ENCODE data around the gene RBM47.

DNA sequence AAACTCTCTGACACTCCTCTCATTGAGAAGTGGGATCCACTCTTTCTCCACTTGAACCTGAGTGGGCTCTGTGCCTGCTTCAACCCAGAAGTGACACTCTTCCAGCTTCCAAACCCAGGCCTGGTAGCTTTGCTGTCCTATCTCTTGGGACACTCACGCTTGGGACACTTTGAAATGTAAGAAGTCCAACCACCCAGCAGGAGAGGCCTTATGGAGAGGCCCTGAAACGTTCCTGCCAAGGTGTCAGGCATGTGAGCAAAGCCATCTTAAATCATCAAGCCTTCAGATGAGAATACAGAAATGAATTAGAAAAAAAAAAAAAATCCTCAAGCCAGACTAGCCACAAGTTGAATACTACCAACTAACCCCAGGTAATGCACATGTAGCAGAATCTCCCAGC lies 30.2 kb downstream of the RBM47 start:
- TF ChIP-seq SP1 (CRISPR knock-in tag; IDR thresholded peaks at IDR 0.05) (no peak), SPI1 (IDR thresholded peaks at IDR 0.05; ENCODE audit: borderline replicate concordance, low read depth, low read length) (no peak), ZNF23 (CRISPR knock-in tag; IDR thresholded peaks at IDR 0.05) (no peak), RAD21 (CRISPR knock-in tag; conservative IDR thresholded peaks at IDR 0.05 in 1 of 2, IDR thresholded peaks at IDR 0.05 in 1 of 2) (no peak), FOXP1 (CRISPR knock-in tag; IDR thresholded peaks at IDR 0.05) (no peak), PRPF4 (IDR thresholded peaks at IDR 0.05; ENCODE audit: insufficient read depth, low read depth, low read length, poor library complexity, severe bottlenecking) (no peak), ZNF778 (CRISPR knock-in tag; IDR thresholded peaks at IDR 0.05) (no peak), CBFA2T2 (conservative IDR thresholded peaks at IDR 0.05) (no peak), BDP1 (IDR thresholded peaks at IDR 0.05; ENCODE audit: insufficient read depth, insufficient read length) (no peak), EZH2 (IDR thresholded peaks at IDR 0.05; ENCODE audit: borderline replicate concordance, low read depth, low read length) (no peak), TARDBP (IDR thresholded peaks at IDR 0.05) (no peak)
- TF ChIP-seq, protein P1, sequence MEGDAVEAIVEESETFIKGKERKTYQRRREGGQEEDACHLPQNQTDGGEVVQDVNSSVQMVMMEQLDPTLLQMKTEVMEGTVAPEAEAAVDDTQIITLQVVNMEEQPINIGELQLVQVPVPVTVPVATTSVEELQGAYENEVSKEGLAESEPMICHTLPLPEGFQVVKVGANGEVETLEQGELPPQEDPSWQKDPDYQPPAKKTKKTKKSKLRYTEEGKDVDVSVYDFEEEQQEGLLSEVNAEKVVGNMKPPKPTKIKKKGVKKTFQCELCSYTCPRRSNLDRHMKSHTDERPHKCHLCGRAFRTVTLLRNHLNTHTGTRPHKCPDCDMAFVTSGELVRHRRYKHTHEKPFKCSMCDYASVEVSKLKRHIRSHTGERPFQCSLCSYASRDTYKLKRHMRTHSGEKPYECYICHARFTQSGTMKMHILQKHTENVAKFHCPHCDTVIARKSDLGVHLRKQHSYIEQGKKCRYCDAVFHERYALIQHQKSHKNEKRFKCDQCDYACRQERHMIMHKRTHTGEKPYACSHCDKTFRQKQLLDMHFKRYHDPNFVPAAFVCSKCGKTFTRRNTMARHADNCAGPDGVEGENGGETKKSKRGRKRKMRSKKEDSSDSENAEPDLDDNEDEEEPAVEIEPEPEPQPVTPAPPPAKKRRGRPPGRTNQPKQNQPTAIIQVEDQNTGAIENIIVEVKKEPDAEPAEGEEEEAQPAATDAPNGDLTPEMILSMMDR (IDR thresholded peaks at IDR 0.05 in 2 of 3, conservative IDR thresholded peaks at IDR 0.05 in 1 of 3; ENCODE audit: insufficient read depth in 2 of 3, low read depth in 1 of 3, low read length in 3 of 3) = no peak
- TF ChIP-seq, protein P2, sequence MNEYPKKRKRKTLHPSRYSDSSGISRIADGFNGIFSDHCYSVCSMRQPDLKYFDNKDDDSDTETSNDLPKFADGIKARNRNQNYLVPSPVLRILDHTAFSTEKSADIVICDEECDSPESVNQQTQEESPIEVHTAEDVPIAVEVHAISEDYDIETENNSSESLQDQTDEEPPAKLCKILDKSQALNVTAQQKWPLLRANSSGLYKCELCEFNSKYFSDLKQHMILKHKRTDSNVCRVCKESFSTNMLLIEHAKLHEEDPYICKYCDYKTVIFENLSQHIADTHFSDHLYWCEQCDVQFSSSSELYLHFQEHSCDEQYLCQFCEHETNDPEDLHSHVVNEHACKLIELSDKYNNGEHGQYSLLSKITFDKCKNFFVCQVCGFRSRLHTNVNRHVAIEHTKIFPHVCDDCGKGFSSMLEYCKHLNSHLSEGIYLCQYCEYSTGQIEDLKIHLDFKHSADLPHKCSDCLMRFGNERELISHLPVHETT (CRISPR knock-in tag; conservative IDR thresholded peaks at IDR 0.05 in 1 of 2, IDR thresholded peaks at IDR 0.05 in 1 of 2) = no peak
- TF ChIP-seq, protein P3, sequence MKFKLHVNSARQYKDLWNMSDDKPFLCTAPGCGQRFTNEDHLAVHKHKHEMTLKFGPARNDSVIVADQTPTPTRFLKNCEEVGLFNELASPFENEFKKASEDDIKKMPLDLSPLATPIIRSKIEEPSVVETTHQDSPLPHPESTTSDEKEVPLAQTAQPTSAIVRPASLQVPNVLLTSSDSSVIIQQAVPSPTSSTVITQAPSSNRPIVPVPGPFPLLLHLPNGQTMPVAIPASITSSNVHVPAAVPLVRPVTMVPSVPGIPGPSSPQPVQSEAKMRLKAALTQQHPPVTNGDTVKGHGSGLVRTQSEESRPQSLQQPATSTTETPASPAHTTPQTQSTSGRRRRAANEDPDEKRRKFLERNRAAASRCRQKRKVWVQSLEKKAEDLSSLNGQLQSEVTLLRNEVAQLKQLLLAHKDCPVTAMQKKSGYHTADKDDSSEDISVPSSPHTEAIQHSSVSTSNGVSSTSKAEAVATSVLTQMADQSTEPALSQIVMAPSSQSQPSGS (CRISPR knock-in tag; IDR thresholded peaks at IDR 0.05) = no peak
